Upper lobe of left lung (tissue), 4 donors: ENCODE measurements around the gene ZDHHC23.

Experiments used
- CTCF ChIP-seq, 6 experiments: fragments of 450-650 bp in 4 of 6; fragments of 200-600 bp in 2 of 6; sonication (generic) in 2 of 6; IDR thresholded peaks; one replicate each; pipeline ENCODE4 v1.5.1; 2016 to 2019; ENCODE audit warnings: antibody characterized with exemption in 6 of 6
- EP300 ChIP-seq, 4 donors: sonication (generic); formaldehyde crosslinking; IDR thresholded peaks; one replicate each; pipeline ENCODE4 v1.5.1; 2017; ENCODE audit warnings: antibody characterized with exemption in 4 of 4, control low read depth in 2 of 4
- POLR2AphosphoS5 ChIP-seq, 2 donors: sonication (generic); formaldehyde crosslinking; IDR thresholded peaks; one replicate each; pipeline ENCODE4 v1.5.1; 2017; ENCODE audit warnings: antibody characterized with exemption in 2 of 2

GRCh38 chr3:113981803-113982202 lies 34.0 kb downstream of the ZDHHC23 start:
- TF ChIP-seq EP300 (IDR thresholded peaks at IDR 0.05): no peak
- no peak for TF ChIP-seq CTCF (IDR thresholded peaks at IDR 0.05)
- no peak for TF ChIP-seq POLR2AphosphoS5 (IDR thresholded peaks at IDR 0.05)
